ENCODE measurements around the gene CACNA1I. TPM values are rescaled to one million over a fixed set of nuclear protein-coding genes. Genes with fewer than 3 reads are reported as not detected.

CACNA1I gene
- total RNA-seq, 1 experiment from 2014 or later = 0.90 TPM

GRCh38 chr22:39724857-39725256 lies 154.3 kb downstream of the CACNA1I start:
- Histone ChIP-seq H3K27me3 (replicated peaks; ENCODE audit: insufficient read depth, low read depth, low read length, poor library complexity) (no peaks in the 10 kb centered on the region), H3K4me3 (ENCODE audit: low read depth, low read length, poor library complexity, severe bottlenecking) (no peak overlapping the region), H3K36me3 (ENCODE audit: insufficient read depth, low read length, poor library complexity, severe bottlenecking) (no peaks in the 10 kb centered on the region), H3K9me3 (ENCODE audit: low read depth, low read length, poor library complexity, severe bottlenecking) (no peaks in the 10 kb centered on the region), H3K27ac (ENCODE audit: low read depth, low read length, poor library complexity, severe bottlenecking) (no peak overlapping the region), H3K4me1 (ENCODE audit: insufficient read depth, low read length, poor library complexity, severe bottlenecking) (no peaks in the 10 kb centered on the region)
- no peak for TF ChIP-seq CTCF (conservative IDR thresholded peaks at IDR 0.05; ENCODE audit: low read depth, low read length)
- TF ChIP-seq EZH2 (IDR thresholded peaks at IDR 0.05; ENCODE audit: borderline replicate concordance, low read depth, low read length, poor library complexity, severe bottlenecking) = no peak
- BruUV-seq (replicated peaks) = no TSS peak
- intact Hi-C loops (cut with micrococcal nuclease; ENCODE audit: unreplicated experiment) = no loop called here
- CTCF ChIA-PET = no interaction called here
- DNase-seq (ENCODE audit: low spot score) = no peak
- POLR2A ChIA-PET (ENCODE audit: low non-redundant PET) = no interaction called here

DNA sequence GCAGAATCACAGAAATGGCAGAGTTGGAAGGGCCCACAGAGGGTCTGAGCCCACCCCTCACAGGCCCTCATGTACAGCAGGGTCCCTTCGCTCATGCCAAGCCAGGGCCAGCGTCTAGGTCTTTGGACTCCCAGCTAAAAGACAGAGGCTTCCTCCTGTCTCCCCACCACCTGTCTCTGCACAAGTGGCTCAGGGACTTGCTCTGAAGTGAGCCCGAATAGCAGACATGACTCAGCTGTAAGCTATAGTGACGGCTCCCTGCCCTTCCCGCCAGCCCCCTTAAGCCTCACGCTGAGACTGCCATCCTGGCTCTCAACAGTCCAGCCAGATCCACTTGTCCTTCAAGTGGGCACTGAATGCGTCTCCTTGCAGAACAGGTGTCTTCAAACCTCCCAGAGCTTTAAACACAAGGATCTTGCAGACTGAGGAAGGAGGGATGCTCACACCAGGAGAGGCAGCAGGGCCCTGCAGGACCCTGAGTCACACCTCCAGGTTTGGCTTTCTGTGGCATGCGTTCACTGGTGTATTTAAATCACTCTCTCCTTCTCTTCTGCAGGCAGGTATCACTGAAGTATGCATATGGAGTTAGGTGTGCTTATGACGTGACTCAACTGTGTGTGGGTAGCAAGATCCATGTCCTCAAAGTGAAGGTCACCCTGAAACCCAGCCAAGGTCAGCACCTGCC lies 154.9 kb downstream of the CACNA1I start:
- no peaks in the 10 kb centered on the region for H3K9me3 ChIP-seq (ENCODE audit: low read depth, low read length, poor library complexity, severe bottlenecking)
- H3K4me1 ChIP-seq (ENCODE audit: insufficient read depth, low read length, poor library complexity, severe bottlenecking) = no peaks in the 10 kb centered on the region
- ChIA-PET CTCF (no interaction called here), POLR2A (ENCODE audit: low non-redundant PET) (no interaction called here)
- intact Hi-C loops (cut with micrococcal nuclease; ENCODE audit: unreplicated experiment) = no loop called here
- no peaks in the 10 kb centered on the region for H3K27me3 ChIP-seq (replicated peaks; ENCODE audit: insufficient read depth, low read depth, low read length, poor library complexity)
- no TSS peak for BruUV-seq (replicated peaks)
- no peaks in the 10 kb centered on the region for H3K36me3 ChIP-seq (ENCODE audit: insufficient read depth, low read length, poor library complexity, severe bottlenecking)
- no peak overlapping the region for H3K4me3 ChIP-seq (ENCODE audit: low read depth, low read length, poor library complexity, severe bottlenecking)
- H3K27ac ChIP-seq (ENCODE audit: low read depth, low read length, poor library complexity, severe bottlenecking) = no peak overlapping the region
- no peak for DNase-seq (ENCODE audit: low spot score)
- TF ChIP-seq EZH2 (IDR thresholded peaks at IDR 0.05; ENCODE audit: borderline replicate concordance, low read depth, low read length, poor library complexity, severe bottlenecking) (no peak), CTCF (conservative IDR thresholded peaks at IDR 0.05; ENCODE audit: low read depth, low read length) (no peak)

- ChIA-PET POLR2A (ENCODE audit: low non-redundant PET) (no interaction called here), CTCF (no interaction called here)
- Histone ChIP-seq H3K9me3 (ENCODE audit: low read depth, low read length, poor library complexity, severe bottlenecking) (no peaks in the 10 kb centered on the region), H3K4me1 (ENCODE audit: insufficient read depth, low read length, poor library complexity, severe bottlenecking) (no peaks in the 10 kb centered on the region), H3K27me3 (replicated peaks; ENCODE audit: insufficient read depth, low read depth, low read length, poor library complexity) (no peaks in the 10 kb centered on the region), H3K36me3 (ENCODE audit: insufficient read depth, low read length, poor library complexity, severe bottlenecking) (no peaks in the 10 kb centered on the region), H3K27ac (ENCODE audit: low read depth, low read length, poor library complexity, severe bottlenecking) (no peak overlapping the region), H3K4me3 (ENCODE audit: low read depth, low read length, poor library complexity, severe bottlenecking) (no peak overlapping the region)
- no peak for TF ChIP-seq CTCF (conservative IDR thresholded peaks at IDR 0.05; ENCODE audit: low read depth, low read length)
- TF ChIP-seq EZH2 (IDR thresholded peaks at IDR 0.05; ENCODE audit: borderline replicate concordance, low read depth, low read length, poor library complexity, severe bottlenecking) = no peak
- no TSS peak for BruUV-seq (replicated peaks)
- intact Hi-C loops (cut with micrococcal nuclease; ENCODE audit: unreplicated experiment) = no loop called here
- no peak for DNase-seq (ENCODE audit: low spot score)
Measured at GRCh38 chr22:39727541-39727940, 157.0 kb downstream of the CACNA1I start.
